Neural cell (in vitro differentiated cells): ENCODE results near the gene ETV6. TPM values are rescaled to one million over a fixed set of nuclear protein-coding genes. Genes with fewer than 3 reads are reported as not detected.

ENCODE experiments used
- H2AFZ ChIP-seq: fragments of 200-600, 300-800 bp; sonication (generic), shearing (Covaris generic); 2 replicates; pipeline ENCODE4 v1.6.0; 2014; ENCODE audit warnings: low read depth, mild to moderate bottlenecking, antibody characterized with exemption, low read length, moderate library complexity
- H3F3A ChIP-seq: fragments of 200-600 bp; shearing (Covaris generic); 2 replicates; pipeline ENCODE4 v1.6.1; 2016; ENCODE audit warnings: mild to moderate bottlenecking, moderate library complexity, mixed read lengths, antibody characterized with exemption, low read length; ENCODE audit not compliant: insufficient read depth, poor library complexity, severe bottlenecking
- H3K27ac ChIP-seq: fragments of 200-600, 300-800 bp; sonication (generic), shearing (Covaris generic); 2 replicates; pipeline ENCODE4 v1.5.1; 2014; ENCODE audit warnings: mild to moderate bottlenecking, low read length, moderate library complexity
- H3K27me3 ChIP-seq: fragments of 300-800, 200-600 bp; sonication (generic), shearing (Covaris generic); 2 replicates; pipeline ENCODE4 v1.6.0; 2014; ENCODE audit warnings: mild to moderate bottlenecking, low read depth, low read length, moderate library complexity; ENCODE audit not compliant: insufficient read depth
- H3K36me3 ChIP-seq: fragments of 300-800, 200-600 bp; sonication (generic), shearing (Covaris generic); 2 replicates; pipeline ENCODE4 v1.5.1; 2014; ENCODE audit warnings: mild to moderate bottlenecking, antibody characterized with exemption, low read length, moderate library complexity; ENCODE audit not compliant: insufficient read depth
- H3K4me2 ChIP-seq: fragments of 300-800, 200-600 bp; sonication (generic), shearing (Covaris generic); 2 replicates; pipeline ENCODE4 v1.6.0; 2014; ENCODE audit warnings: mild to moderate bottlenecking, low read length
- H3K4me3 ChIP-seq: fragments of 300-800, 200-600 bp; sonication (generic), shearing (Covaris generic); 2 replicates; pipeline ENCODE4 v1.5.1; 2014; ENCODE audit warnings: mild to moderate bottlenecking, low read length, moderate library complexity
- H3K79me2 ChIP-seq: fragments of 200-600 bp; shearing (Covaris generic); replicated peaks from 2 replicates; pipeline ENCODE4 v1.6.0; 2014; ENCODE audit warnings: mild to moderate bottlenecking, low read length, moderate library complexity; ENCODE audit not compliant: insufficient read depth
- H3K9ac ChIP-seq: fragments of 300-800, 200-600 bp; sonication (generic), shearing (Covaris generic); 2 replicates; pipeline ENCODE4 v1.6.1; 2016; ENCODE audit warnings: mild to moderate bottlenecking, low read length, mixed read lengths
- H3K9me2 ChIP-seq: fragments of 200-600 bp; shearing (Covaris generic); 2 replicates; pipeline ENCODE4 v1.6.1; 2016; ENCODE audit warnings: mild to moderate bottlenecking, low read length, mixed read lengths; ENCODE audit not compliant: insufficient read depth
- H3K9me3 ChIP-seq: fragments of 200-600, 300-800 bp; sonication (generic), shearing (Covaris generic); 2 replicates; pipeline ENCODE4 v1.6.1; 2016; ENCODE audit warnings: mild to moderate bottlenecking, mixed run types, low read length, moderate library complexity, mixed read lengths
- H4K20me1 ChIP-seq: fragments of 200-600 bp; shearing (Covaris generic); 2 replicates; pipeline ENCODE4 v1.6.1; 2016; ENCODE audit warnings: mild to moderate bottlenecking, mixed run types; ENCODE audit not compliant: insufficient read depth
- EP300 ChIP-seq: fragments of 450-650 bp; conservative IDR thresholded peaks from 2 replicates; pipeline ENCODE4 v1.6.1; 2014; ENCODE audit warnings: antibody characterized with exemption, mild to moderate bottlenecking, moderate library complexity; ENCODE audit not compliant: poor library complexity, severe bottlenecking
- EZH2 ChIP-seq: fragments of 200-600, 300-800 bp; shearing (Covaris generic), sonication (generic); IDR thresholded peaks from 2 replicates; pipeline ENCODE4 v1.6.1; 2014; ENCODE audit warnings: antibody characterized with exemption, low read length, borderline replicate concordance, mild to moderate bottlenecking; ENCODE audit not compliant: insufficient read depth, poor library complexity, severe bottlenecking
- MXI1 ChIP-seq: fragments of 450-650 bp; conservative IDR thresholded peaks from 2 replicates; pipeline ENCODE4 v1.6.1; 2014; ENCODE audit warnings: antibody characterized with exemption, mild to moderate bottlenecking; ENCODE audit not compliant: poor library complexity, severe bottlenecking
- POLR2AphosphoS5 ChIP-seq: IDR thresholded peaks from 2 replicates; pipeline ENCODE4 v1.6.1; 2012
- RAD21 ChIP-seq: fragments of 450-650 bp; conservative IDR thresholded peaks from 2 replicates; pipeline ENCODE4 v1.6.1; 2014; ENCODE audit warnings: antibody characterized with exemption, mild to moderate bottlenecking, moderate library complexity
- SMC3 ChIP-seq: fragments of 450-650 bp; conservative IDR thresholded peaks from 2 replicates; pipeline ENCODE4 v1.6.1; 2014; ENCODE audit warnings: antibody characterized with exemption, mild to moderate bottlenecking, moderate library complexity; ENCODE audit not compliant: poor library complexity
- TAF1 ChIP-seq: IDR thresholded peaks from 2 replicates; pipeline ENCODE4 v1.6.1; 2012; ENCODE audit warnings: low read depth
- polyA plus RNA-seq: library from polyadenylated mRNA; depleted of rRNA; stranded (reverse); fragments of >200 nt; gene quantifications from 2 replicates; pipeline ENCODE4 v1.2.3, GENCODE V29; 2014
- TF ChIP-seq, protein P1 (sequence below): fragments of 450-650 bp; IDR thresholded peaks from 2 replicates; pipeline ENCODE4 v1.5.1; 2014; ENCODE audit warnings: antibody characterized with exemption, mild to moderate bottlenecking, moderate library complexity; ENCODE audit not compliant: poor library complexity, severe bottlenecking
- TF ChIP-seq, protein P2 (sequence below): IDR thresholded peaks from 2 replicates; pipeline ENCODE4 v1.6.1; 2012; ENCODE audit warnings: borderline replicate concordance

Gene ETV6
- polyA plus RNA-seq, 1 donor from 2014 or later, result 1.6 TPM

DNA sequence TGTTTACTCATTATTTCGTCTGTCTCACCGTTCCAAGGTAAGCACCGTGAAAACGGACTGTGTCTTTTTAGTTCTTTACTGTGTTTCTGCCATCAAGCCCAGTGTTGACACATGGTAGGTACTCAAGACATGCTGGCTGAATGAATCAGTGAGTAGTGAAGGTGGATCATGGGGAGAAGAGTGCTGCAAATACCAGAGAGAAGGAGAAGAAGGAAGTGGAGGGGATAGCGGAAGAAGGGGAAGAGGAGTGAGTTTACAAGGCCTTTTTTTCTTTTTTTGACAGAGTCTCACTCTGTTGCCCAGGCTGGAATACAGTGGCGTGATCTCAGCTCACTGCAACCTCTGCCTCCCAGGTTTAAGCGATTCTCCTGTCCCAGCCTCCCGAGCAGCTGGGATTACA is 54.6 kb downstream of the ETV6 start:
- H2AFZ ChIP-seq, result no peak overlapping the region
- H4K20me1 ChIP-seq, result no peaks in the 10 kb centered on the region
- H3K36me3 ChIP-seq, result no peaks in the 10 kb centered on the region
- no peak overlapping the region for H3K9ac ChIP-seq
- H3K27me3 ChIP-seq, result no peaks in the 10 kb centered on the region
- H3K4me3 ChIP-seq, result no peak overlapping the region
- H3K4me2 ChIP-seq, result no peak overlapping the region
- H3K9me2 ChIP-seq, result no peaks in the 10 kb centered on the region
- H3K9me3 ChIP-seq, result no peaks in the 10 kb centered on the region
- H3K79me2 ChIP-seq, result no peaks in the 10 kb centered on the region
- H3F3A ChIP-seq, result no peaks in the 10 kb centered on the region
- H3K27ac ChIP-seq, result no peak overlapping the region
- TF ChIP-seq POLR2AphosphoS5 (no peak), RAD21 (no peak), MXI1 (no peak), SMC3 (no peak), EP300 (no peak), EZH2 (no peak), TAF1 (no peak)
- TF ChIP-seq, protein P1, sequence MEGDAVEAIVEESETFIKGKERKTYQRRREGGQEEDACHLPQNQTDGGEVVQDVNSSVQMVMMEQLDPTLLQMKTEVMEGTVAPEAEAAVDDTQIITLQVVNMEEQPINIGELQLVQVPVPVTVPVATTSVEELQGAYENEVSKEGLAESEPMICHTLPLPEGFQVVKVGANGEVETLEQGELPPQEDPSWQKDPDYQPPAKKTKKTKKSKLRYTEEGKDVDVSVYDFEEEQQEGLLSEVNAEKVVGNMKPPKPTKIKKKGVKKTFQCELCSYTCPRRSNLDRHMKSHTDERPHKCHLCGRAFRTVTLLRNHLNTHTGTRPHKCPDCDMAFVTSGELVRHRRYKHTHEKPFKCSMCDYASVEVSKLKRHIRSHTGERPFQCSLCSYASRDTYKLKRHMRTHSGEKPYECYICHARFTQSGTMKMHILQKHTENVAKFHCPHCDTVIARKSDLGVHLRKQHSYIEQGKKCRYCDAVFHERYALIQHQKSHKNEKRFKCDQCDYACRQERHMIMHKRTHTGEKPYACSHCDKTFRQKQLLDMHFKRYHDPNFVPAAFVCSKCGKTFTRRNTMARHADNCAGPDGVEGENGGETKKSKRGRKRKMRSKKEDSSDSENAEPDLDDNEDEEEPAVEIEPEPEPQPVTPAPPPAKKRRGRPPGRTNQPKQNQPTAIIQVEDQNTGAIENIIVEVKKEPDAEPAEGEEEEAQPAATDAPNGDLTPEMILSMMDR, result no peak
- TF ChIP-seq, protein P2, sequence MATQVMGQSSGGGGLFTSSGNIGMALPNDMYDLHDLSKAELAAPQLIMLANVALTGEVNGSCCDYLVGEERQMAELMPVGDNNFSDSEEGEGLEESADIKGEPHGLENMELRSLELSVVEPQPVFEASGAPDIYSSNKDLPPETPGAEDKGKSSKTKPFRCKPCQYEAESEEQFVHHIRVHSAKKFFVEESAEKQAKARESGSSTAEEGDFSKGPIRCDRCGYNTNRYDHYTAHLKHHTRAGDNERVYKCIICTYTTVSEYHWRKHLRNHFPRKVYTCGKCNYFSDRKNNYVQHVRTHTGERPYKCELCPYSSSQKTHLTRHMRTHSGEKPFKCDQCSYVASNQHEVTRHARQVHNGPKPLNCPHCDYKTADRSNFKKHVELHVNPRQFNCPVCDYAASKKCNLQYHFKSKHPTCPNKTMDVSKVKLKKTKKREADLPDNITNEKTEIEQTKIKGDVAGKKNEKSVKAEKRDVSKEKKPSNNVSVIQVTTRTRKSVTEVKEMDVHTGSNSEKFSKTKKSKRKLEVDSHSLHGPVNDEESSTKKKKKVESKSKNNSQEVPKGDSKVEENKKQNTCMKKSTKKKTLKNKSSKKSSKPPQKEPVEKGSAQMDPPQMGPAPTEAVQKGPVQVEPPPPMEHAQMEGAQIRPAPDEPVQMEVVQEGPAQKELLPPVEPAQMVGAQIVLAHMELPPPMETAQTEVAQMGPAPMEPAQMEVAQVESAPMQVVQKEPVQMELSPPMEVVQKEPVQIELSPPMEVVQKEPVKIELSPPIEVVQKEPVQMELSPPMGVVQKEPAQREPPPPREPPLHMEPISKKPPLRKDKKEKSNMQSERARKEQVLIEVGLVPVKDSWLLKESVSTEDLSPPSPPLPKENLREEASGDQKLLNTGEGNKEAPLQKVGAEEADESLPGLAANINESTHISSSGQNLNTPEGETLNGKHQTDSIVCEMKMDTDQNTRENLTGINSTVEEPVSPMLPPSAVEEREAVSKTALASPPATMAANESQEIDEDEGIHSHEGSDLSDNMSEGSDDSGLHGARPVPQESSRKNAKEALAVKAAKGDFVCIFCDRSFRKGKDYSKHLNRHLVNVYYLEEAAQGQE, result no peak

DNA sequence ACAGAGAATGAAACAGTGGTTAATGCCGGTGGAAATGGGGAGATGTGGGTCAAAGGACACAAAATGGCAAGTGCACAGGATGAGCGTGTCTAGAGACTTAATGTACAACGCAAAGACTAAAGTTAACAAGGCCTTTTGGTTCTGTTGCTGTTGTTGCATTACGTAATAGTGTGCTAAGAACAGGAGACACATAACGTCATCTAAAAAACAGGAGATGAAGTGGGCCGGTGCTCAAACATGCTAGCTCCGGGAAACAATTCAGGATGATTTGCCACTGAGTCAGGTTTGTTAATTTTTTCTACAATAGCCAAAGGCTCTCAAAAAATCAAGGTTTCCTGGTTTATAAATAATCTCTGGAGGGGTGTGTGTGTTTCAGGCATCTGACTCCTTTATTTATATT is 55.5 kb downstream of the ETV6 start:
- TF ChIP-seq TAF1 (no peak), MXI1 (no peak), SMC3 (no peak), POLR2AphosphoS5 (no peak), EZH2 (no peak), RAD21 (no peak), EP300 (no peak)
- TF ChIP-seq, protein P1, result no peak
- TF ChIP-seq, protein P2, result no peak
- H3F3A ChIP-seq, result no peaks in the 10 kb centered on the region
- no peaks in the 10 kb centered on the region for H3K79me2 ChIP-seq
- no peaks in the 10 kb centered on the region for H3K9me2 ChIP-seq
- H3K9ac ChIP-seq, result no peak overlapping the region
- no peaks in the 10 kb centered on the region for H3K36me3 ChIP-seq
- no peak overlapping the region for H3K4me2 ChIP-seq
- no peak overlapping the region for H3K27ac ChIP-seq
- H3K27me3 ChIP-seq, result no peaks in the 10 kb centered on the region
- no peak overlapping the region for H3K4me3 ChIP-seq
- H4K20me1 ChIP-seq, result no peaks in the 10 kb centered on the region
- H3K9me3 ChIP-seq, result no peaks in the 10 kb centered on the region
- no peak overlapping the region for H2AFZ ChIP-seq
